GM06990 (cell line): ENCODE results near the gene BBS2.
A peak's percentile ranks its signal among the peaks of the same experiment; 100 is the strongest.

Source experiments
- DNase-seq: peaks from one replicate; pipeline ENCODE4 v3.0.0-alpha.2; 2011; ENCODE audit not compliant: insufficient read length; ENCODE audit errors: extremely low read depth
- H3K27me3 ChIP-seq: replicated peaks from 2 replicates; pipeline ENCODE4 v1.6.0; 2011; ENCODE audit warnings: low read length; ENCODE audit not compliant: control insufficient read depth, insufficient read depth
- H3K36me3 ChIP-seq: 2 replicates; pipeline ENCODE4 v1.5.1; 2011; ENCODE audit warnings: low read length; ENCODE audit not compliant: control insufficient read depth, insufficient read depth
- H3K4me3 ChIP-seq: replicated peaks from 2 replicates; pipeline ENCODE4 v1.5.1; 2011; ENCODE audit warnings: low read depth, mild to moderate bottlenecking, control low read depth, low read length
- TF ChIP-seq, protein P1 (sequence below): IDR thresholded peaks from 2 replicates; pipeline ENCODE4 v1.5.1; 2011; ENCODE audit warnings: low read length, control low read depth, mild to moderate bottlenecking, inconsistent platforms; ENCODE audit not compliant: insufficient read depth, poor library complexity, severe bottlenecking

Gene BBS2

DNA sequence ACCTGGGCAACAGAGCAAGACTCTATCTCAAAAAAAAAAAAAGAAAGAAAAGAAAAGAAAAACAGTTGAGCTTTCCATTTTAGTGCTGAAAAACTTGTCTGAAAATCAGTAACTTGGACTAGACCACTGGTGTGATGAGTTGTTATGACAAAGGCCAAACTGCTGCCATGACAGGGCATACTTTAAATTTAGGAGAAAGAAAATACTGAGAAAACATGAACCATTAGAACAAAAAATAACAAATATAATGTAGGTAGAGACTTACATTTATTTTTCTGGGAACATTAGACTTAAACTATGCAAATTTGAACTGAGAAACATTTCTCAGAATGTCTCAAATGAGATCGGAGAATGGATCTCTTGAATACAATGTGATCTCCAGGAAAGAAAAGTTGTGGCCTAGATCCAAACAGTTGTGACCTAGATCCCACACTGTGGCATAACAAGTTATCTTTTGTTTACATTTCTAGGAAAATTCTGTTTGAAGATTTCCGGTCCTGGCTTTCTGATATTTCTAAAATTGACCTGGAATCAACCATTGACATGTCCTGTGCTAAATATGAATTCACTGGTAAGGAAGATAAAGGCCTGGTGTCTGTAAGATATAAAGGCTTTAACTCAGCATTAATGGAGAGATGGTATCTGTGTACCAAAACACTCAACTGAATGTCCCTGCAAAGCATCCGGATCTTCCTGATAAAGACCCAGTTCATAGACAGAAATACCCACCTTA, 57.6 kb downstream of the BBS2 start:
- DNase-seq: no peak
- H3K27me3 ChIP-seq: no peaks in the 10 kb centered on the region
- H3K36me3 ChIP-seq: peaks cover 4% of the 10 kb centered on the region
- H3K4me3 ChIP-seq: no peak overlapping the region
- TF ChIP-seq, protein P1, sequence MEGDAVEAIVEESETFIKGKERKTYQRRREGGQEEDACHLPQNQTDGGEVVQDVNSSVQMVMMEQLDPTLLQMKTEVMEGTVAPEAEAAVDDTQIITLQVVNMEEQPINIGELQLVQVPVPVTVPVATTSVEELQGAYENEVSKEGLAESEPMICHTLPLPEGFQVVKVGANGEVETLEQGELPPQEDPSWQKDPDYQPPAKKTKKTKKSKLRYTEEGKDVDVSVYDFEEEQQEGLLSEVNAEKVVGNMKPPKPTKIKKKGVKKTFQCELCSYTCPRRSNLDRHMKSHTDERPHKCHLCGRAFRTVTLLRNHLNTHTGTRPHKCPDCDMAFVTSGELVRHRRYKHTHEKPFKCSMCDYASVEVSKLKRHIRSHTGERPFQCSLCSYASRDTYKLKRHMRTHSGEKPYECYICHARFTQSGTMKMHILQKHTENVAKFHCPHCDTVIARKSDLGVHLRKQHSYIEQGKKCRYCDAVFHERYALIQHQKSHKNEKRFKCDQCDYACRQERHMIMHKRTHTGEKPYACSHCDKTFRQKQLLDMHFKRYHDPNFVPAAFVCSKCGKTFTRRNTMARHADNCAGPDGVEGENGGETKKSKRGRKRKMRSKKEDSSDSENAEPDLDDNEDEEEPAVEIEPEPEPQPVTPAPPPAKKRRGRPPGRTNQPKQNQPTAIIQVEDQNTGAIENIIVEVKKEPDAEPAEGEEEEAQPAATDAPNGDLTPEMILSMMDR: no peak

DNA sequence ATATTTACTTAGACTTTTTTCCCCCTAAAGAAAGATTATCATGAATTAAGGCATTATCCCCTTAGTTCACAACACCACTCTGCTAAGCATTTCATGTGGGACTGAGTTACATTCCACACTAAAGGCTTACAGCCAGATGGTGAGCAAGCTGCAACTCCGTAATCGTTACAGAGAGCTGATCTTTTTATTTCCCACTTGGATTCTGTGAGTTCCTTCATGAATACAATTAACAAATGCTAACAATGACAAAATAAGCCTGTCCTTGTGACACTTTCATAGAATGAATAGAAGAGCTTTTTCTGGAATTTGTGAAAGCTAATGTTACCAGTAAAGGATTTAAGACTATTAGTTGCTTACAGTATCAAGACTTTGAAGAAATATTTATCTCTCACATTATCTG, 59.7 kb downstream of the BBS2 start:
- Histone ChIP-seq H3K36me3 (peaks cover 3% of the 10 kb centered on the region), H3K4me3 (no peak overlapping the region), H3K27me3 (no peaks in the 10 kb centered on the region)
- TF ChIP-seq, protein P1: no peak
- DNase-seq: no peak

DNA sequence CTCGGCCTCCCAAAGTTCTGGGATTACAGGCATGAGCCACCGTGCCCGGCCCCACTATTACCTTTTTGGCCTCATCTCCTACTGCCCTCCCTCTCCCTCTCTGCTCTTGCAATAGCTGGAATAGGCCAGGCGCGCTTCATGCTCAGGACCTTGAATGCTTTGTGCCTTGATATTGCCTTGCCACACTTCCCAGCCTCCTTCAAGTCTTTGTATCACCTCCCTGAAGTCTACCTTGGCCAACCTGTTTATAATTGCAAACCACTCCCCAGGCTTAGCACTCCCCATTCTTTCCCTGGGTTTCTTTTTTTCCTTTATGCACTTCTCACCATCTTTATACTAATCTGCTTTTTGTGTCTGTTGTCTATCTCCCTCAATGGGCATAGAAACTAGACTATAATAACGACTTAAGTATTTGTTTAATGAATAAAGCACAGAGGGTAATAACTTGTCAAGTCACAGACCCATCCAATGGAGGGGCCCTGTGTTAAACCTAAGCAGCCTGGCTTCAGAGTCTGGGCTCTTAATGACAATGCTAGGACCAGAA, 61.8 kb downstream of the BBS2 start:
- H3K27me3 ChIP-seq: no peaks in the 10 kb centered on the region
- TF ChIP-seq, protein P1: no peak
- no peak for DNase-seq
- no peak overlapping the region for H3K4me3 ChIP-seq
- H3K36me3 ChIP-seq: peaks cover 7% of the 10 kb centered on the region

DNA sequence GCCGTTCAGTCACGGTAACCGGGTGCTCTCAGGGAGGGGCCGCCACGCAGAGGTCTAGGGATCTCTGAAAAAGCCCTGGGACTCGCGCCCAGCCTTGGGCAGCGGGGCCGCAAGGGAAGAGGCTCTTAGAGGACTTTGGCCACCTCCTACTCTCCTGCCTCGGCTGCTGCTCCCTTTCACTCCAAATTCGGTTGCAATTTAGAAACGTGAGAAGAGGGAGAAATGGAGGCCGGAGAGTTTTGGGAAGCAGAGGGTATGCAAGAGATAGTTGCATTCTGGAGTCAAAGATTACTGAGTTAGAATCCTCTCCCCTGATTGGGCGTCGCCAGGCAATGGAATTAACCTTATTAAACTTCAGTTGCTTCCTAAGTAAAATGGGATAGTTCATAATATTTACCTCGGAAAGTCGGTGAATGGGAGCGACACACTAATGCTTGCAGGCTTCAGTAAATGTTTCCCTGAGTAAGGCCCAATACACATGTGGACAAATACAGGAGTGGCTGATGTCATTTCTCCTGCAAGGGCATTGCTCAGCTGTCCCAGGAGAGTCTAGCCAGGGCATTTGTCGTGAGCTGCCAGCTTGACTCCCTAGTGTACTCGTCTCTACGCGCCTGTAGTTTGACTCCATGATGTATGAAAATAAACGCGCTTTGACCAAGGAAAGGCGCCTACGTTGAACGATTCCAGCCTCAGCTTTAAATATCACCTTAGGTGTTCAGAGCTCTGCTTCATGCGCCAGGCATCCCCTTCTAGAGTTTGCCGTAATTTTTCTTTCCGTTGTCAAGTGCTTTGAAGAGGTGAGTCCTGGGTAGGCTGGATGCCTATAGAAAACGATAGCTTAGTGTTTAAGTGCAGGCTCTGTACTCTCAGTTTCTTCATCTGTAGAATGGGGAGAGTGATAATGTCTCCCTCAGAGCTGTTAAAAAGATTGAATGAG, 67.8 kb downstream of the BBS2 start:
- DNase-seq: no peak
- Histone ChIP-seq H3K27me3 (no peaks in the 10 kb centered on the region), H3K36me3 (peaks cover 7% of the 10 kb centered on the region), H3K4me3 (peak overlapping the region; percentile 85)
- TF ChIP-seq, protein P1: no peak

DNA sequence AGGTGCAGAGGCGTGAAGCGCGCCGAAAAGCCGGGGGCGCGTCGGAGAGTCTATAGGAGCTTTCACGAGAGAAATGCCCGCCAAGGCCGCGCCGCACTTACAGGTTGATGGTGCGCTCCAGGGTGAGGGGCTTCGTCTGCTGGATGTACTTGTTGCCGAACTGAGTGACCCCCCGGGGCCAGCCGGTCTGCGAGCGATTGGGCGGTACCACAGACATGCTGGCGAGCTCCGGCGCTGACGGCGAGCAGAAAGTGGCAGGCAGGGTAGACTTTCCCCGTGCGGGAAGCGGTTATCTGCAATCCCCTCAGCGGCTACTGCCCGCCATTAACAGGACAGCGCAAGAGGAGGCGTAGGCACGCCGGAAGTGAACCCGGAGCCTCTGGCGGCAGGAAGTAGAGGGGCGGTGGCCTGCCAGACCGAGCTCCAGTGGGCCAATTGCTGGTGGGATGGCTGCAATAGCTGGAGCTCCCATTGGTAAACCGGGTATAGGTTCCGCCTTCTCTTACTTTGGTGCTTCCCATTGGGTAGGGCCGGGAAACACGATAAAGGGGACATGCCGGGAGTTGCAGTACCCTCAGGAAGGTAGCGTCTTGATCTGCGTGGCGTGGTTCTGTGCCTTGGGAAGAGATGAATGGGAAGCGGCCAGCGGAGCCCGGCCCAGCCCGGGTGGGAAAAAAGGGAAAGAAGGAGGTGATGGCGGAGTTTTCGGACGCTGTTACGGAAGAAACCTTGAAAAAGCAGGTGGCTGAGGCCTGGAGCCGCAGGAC, 68.7 kb downstream of the BBS2 start, which contains the start of the genes NUDT21 and OGFOD1:
TSS of gene NUDT21 (minus strand) at position 347 of the 767 bp plus-strand sequence. CDS start at position 217, 130 bp downstream.
TSS of gene OGFOD1 (plus strand) at position 569 of the 767 bp plus-strand sequence. CDS start at position 628, 59 bp downstream.
- TF ChIP-seq, protein P1: no peak
- H3K36me3 ChIP-seq: peaks cover 5% of the 10 kb centered on the region
- peak within 1 kb of the TSS; percentile 85 for H3K4me3 ChIP-seq
- no peaks in the 10 kb centered on the region for H3K27me3 ChIP-seq
- peak; percentile 90 for DNase-seq
